ENCODE results near the gene RGS3.

Gene RGS3

DNA sequence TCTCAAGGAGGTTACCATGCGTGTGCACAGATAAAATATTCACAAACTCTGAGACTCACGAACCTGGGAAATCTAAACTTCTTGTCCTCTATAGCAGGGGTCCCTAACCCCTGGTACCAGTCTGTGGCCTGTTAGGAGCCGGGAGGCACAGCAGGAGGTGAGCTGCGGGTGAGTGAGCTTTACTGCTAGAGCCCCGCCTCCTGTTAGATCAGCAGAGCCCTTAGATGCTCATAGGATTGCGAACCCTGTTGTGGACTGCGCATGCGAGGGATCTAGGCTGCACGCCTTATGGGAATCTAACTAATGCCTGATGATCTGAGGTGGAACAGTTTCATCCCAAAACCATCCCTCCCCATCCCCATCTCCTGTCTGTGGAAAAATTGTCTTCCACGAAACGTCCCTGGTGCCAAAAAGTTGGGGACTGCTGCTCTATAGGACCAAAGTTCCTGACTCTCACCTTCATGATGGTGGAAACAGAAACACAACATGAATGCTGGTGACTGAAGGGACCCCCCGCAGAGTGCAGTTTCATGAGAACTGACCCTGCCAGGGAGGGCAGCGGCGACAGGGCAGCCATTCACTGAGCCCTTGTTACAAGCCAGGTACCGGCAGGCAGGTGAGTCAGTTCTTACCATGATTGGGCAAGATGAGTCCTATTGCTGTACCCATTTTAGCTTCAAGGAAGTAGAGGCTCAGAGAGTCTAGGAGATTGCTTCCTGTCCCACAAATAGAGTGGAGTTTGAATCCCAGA, 181.9 kb downstream of the RGS3 start:
- DNase-seq (ENCODE audit: low read depth in 1 of 2, low spot score in 1 of 2) = no peak
- H3K27me3 ChIP-seq (ENCODE audit: insufficient read depth, poor library complexity, severe bottlenecking) = no peaks in the 10 kb centered on the region

DNA sequence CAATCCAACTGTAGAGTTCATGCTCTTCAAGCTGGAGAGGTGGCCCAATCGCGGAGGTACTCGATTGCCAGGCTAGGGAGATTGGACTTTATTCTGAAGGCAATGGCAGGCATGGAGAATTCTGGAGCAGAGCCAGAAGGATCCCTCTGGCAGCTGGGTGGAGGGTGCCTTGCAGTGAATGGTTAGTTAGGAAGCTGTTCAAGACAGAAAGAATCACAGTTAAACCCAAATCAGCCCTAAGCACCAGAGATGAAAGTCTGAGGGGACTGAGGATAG, 182.4 kb downstream of the RGS3 start:
- Histone ChIP-seq H3K27ac (replicated peaks) (no peak overlapping the region), H3K27me3 (ENCODE audit: insufficient read depth, poor library complexity, severe bottlenecking) (no peaks in the 10 kb centered on the region), H3K4me3 (replicated peaks; ENCODE audit: insufficient read depth, low read length) (no peak overlapping the region)
- DNase-seq (ENCODE audit: low read depth in 1 of 2, low spot score in 1 of 2) = no peak
- TF ChIP-seq, protein P1, sequence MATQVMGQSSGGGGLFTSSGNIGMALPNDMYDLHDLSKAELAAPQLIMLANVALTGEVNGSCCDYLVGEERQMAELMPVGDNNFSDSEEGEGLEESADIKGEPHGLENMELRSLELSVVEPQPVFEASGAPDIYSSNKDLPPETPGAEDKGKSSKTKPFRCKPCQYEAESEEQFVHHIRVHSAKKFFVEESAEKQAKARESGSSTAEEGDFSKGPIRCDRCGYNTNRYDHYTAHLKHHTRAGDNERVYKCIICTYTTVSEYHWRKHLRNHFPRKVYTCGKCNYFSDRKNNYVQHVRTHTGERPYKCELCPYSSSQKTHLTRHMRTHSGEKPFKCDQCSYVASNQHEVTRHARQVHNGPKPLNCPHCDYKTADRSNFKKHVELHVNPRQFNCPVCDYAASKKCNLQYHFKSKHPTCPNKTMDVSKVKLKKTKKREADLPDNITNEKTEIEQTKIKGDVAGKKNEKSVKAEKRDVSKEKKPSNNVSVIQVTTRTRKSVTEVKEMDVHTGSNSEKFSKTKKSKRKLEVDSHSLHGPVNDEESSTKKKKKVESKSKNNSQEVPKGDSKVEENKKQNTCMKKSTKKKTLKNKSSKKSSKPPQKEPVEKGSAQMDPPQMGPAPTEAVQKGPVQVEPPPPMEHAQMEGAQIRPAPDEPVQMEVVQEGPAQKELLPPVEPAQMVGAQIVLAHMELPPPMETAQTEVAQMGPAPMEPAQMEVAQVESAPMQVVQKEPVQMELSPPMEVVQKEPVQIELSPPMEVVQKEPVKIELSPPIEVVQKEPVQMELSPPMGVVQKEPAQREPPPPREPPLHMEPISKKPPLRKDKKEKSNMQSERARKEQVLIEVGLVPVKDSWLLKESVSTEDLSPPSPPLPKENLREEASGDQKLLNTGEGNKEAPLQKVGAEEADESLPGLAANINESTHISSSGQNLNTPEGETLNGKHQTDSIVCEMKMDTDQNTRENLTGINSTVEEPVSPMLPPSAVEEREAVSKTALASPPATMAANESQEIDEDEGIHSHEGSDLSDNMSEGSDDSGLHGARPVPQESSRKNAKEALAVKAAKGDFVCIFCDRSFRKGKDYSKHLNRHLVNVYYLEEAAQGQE (IDR thresholded peaks at IDR 0.05; ENCODE audit: insufficient replicate concordance, low read depth) = no peak
- TF ChIP-seq SPI1 (IDR thresholded peaks at IDR 0.05; ENCODE audit: borderline replicate concordance, low read depth) (no peak), GABPA (IDR thresholded peaks at IDR 0.05; ENCODE audit: low read depth) (no peak), POLR2AphosphoS5 (IDR thresholded peaks at IDR 0.05; ENCODE audit: low read depth) (no peak)
- TF ChIP-seq, protein P2, sequence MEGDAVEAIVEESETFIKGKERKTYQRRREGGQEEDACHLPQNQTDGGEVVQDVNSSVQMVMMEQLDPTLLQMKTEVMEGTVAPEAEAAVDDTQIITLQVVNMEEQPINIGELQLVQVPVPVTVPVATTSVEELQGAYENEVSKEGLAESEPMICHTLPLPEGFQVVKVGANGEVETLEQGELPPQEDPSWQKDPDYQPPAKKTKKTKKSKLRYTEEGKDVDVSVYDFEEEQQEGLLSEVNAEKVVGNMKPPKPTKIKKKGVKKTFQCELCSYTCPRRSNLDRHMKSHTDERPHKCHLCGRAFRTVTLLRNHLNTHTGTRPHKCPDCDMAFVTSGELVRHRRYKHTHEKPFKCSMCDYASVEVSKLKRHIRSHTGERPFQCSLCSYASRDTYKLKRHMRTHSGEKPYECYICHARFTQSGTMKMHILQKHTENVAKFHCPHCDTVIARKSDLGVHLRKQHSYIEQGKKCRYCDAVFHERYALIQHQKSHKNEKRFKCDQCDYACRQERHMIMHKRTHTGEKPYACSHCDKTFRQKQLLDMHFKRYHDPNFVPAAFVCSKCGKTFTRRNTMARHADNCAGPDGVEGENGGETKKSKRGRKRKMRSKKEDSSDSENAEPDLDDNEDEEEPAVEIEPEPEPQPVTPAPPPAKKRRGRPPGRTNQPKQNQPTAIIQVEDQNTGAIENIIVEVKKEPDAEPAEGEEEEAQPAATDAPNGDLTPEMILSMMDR (IDR thresholded peaks at IDR 0.05; ENCODE audit: insufficient read depth, low read length) = no peak

More for the DNA sequence above, 181.9 kb downstream of the RGS3 start:
- TF ChIP-seq GABPA (IDR thresholded peaks at IDR 0.05; ENCODE audit: low read depth) = no peak
- no peak overlapping the region for H3K4me3 ChIP-seq (replicated peaks; ENCODE audit: insufficient read depth, low read length)
- H3K27ac ChIP-seq (replicated peaks) = no peak overlapping the region

DNA sequence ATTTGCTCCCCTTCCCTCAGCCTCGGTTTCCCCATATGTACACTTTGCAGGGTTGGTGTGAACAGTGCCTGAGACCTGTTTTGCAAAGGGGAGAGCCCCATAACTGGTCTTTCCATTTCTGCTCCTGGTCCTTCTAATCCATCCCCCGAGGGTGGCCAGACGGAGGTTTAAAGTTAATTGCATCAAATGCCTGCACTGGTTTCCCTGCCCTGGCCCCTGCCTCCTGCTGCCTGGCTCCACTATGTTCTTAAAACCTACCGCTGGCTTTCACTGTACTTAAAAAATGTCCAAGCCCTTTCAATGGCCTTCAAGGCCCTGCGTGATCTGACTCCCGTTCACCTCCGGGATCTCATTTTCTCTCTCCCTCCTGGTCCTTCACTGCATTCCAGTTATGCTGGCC, 183.0 kb downstream of the RGS3 start:
- no peaks in the 10 kb centered on the region for H3K27me3 ChIP-seq (ENCODE audit: insufficient read depth, poor library complexity, severe bottlenecking)

More for the DNA sequence above, 183.0 kb downstream of the RGS3 start:
- no peak for TF ChIP-seq POLR2AphosphoS5 (IDR thresholded peaks at IDR 0.05; ENCODE audit: low read depth)
- TF ChIP-seq GABPA (IDR thresholded peaks at IDR 0.05; ENCODE audit: low read depth) = no peak
- TF ChIP-seq SPI1 (IDR thresholded peaks at IDR 0.05; ENCODE audit: borderline replicate concordance, low read depth) = no peak
- TF ChIP-seq, protein P1 (IDR thresholded peaks at IDR 0.05; ENCODE audit: insufficient replicate concordance, low read depth) = no peak
- TF ChIP-seq, protein P2 (IDR thresholded peaks at IDR 0.05; ENCODE audit: insufficient read depth, low read length) = no peak
- no peak overlapping the region for H3K27ac ChIP-seq (replicated peaks)
- no peak overlapping the region for H3K4me3 ChIP-seq (replicated peaks; ENCODE audit: insufficient read depth, low read length)
- DNase-seq (ENCODE audit: low read depth in 1 of 2, low spot score in 1 of 2) = no peak
